Osteocyte (in vitro differentiated cells): ENCODE data around the gene AGTRAP. TPM values are rescaled to one million over a fixed set of nuclear protein-coding genes. Genes with fewer than 3 reads are reported as not detected.

Experiments
- DNase-seq: peaks from one replicate; pipeline ENCODE4 v3.0.0; 2021; ENCODE audit warnings: mixed read lengths; ENCODE audit not compliant: unreplicated experiment; ENCODE audit errors: extremely low spot score
- H3K27ac Mint-ChIP-seq: one replicate; pipeline ENCODE4 v1.8.0; 2021; ENCODE audit warnings: mild to moderate bottlenecking, mixed read lengths; ENCODE audit not compliant: unreplicated experiment
- H3K27me3 Mint-ChIP-seq: one replicate; pipeline ENCODE4 v1.8.0; 2021; ENCODE audit warnings: mixed read lengths; ENCODE audit not compliant: unreplicated experiment
- H3K36me3 Mint-ChIP-seq: one replicate; pipeline ENCODE4 v1.8.0; 2021; ENCODE audit warnings: mixed read lengths; ENCODE audit not compliant: unreplicated experiment
- H3K4me1 Mint-ChIP-seq: one replicate; pipeline ENCODE4 v1.8.0; 2021; ENCODE audit warnings: mixed read lengths; ENCODE audit not compliant: unreplicated experiment
- H3K4me3 Mint-ChIP-seq: one replicate; pipeline ENCODE4 v1.8.0; 2021; ENCODE audit warnings: mild to moderate bottlenecking, moderate library complexity, mixed read lengths; ENCODE audit not compliant: unreplicated experiment
- H3K9me3 Mint-ChIP-seq: one replicate; pipeline ENCODE4 v1.8.0; 2021; ENCODE audit warnings: mixed read lengths; ENCODE audit not compliant: unreplicated experiment
- total RNA-seq: library from RNA; stranded (reverse); gene quantifications from 2 replicates; pipeline ENCODE4 v1.2.1, GENCODE V29; 2021
- TF ChIP-seq, protein P1 (sequence below): fragments of 200-600 bp; sonication (generic); IDR thresholded peaks from 2 replicates; pipeline ENCODE4 v1.5.0; 2021; ENCODE audit warnings: antibody characterized with exemption, mild to moderate bottlenecking, moderate library complexity

Gene AGTRAP
- total RNA-seq, 1 donor from 2014 or later: 25.4 TPM

DNA sequence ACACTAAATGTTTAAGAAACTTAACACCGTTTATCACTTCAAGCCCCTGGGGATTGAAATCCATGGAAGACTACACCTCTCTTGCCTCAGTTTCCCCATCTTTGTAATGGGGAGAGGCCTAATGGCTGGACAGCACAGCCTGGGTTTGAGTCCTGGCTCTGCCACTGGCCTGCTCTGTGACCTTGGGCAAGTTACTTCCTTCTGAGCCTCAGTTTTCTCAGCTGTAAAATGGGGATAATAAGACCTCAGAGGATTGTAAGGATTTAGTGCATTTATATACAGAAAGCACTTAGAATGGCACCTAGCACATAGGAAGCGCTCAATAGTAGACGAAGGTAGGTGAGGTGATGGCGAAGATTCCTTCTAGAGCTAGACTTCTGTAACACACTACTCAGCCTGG, 5.5 kb downstream of the AGTRAP start:
- H3K9me3 Mint-ChIP-seq: no peaks in the 10 kb centered on the region
- H3K4me3 Mint-ChIP-seq: no peak overlapping the region
- no peaks in the 10 kb centered on the region for H3K27me3 Mint-ChIP-seq
- DNase-seq: no peak
- H3K36me3 Mint-ChIP-seq: no peaks in the 10 kb centered on the region
- peaks cover 9% of the 10 kb centered on the region for H3K4me1 Mint-ChIP-seq
- no peak overlapping the region for H3K27ac Mint-ChIP-seq
- TF ChIP-seq, protein P1, sequence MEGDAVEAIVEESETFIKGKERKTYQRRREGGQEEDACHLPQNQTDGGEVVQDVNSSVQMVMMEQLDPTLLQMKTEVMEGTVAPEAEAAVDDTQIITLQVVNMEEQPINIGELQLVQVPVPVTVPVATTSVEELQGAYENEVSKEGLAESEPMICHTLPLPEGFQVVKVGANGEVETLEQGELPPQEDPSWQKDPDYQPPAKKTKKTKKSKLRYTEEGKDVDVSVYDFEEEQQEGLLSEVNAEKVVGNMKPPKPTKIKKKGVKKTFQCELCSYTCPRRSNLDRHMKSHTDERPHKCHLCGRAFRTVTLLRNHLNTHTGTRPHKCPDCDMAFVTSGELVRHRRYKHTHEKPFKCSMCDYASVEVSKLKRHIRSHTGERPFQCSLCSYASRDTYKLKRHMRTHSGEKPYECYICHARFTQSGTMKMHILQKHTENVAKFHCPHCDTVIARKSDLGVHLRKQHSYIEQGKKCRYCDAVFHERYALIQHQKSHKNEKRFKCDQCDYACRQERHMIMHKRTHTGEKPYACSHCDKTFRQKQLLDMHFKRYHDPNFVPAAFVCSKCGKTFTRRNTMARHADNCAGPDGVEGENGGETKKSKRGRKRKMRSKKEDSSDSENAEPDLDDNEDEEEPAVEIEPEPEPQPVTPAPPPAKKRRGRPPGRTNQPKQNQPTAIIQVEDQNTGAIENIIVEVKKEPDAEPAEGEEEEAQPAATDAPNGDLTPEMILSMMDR: no peak

DNA sequence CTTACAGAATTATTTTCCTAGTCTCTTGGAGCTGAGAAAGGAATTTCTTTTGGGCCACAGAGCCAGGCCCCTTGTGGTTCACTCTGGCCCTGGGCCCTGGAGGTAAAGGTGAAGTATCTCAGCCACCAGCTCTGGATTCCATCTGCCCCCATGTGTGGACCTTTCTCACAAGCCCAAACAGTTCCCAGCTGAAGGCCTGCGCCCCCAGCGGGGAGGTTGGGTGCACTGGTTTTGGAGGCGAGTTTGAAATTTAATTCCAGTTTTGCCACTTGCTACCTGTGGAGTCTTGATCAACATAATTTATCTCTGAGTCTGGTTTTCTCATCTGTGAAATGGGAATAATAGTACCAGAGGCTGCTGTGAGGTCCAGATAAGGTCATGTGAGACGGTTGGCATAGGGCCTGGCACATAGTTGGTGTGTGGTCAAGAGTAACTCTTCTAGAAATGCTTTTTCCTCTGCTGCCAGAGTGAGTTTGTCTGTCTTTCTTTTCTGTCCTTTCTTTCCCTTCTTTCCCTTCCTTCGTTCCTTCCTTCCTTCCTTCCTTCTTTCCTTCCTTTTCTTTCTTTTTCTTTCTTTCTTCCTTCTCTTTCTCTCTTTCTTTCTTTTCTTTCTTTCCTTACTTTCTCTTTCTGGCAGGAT, 6.1 kb downstream of the AGTRAP start:
- H3K4me1 Mint-ChIP-seq: peaks cover 5% of the 10 kb centered on the region
- no peaks in the 10 kb centered on the region for H3K27me3 Mint-ChIP-seq
- H3K9me3 Mint-ChIP-seq: no peaks in the 10 kb centered on the region
- H3K36me3 Mint-ChIP-seq: no peaks in the 10 kb centered on the region
- H3K4me3 Mint-ChIP-seq: no peak overlapping the region
- TF ChIP-seq, protein P1: no peak
- no peak for DNase-seq
- H3K27ac Mint-ChIP-seq: no peak overlapping the region

DNA sequence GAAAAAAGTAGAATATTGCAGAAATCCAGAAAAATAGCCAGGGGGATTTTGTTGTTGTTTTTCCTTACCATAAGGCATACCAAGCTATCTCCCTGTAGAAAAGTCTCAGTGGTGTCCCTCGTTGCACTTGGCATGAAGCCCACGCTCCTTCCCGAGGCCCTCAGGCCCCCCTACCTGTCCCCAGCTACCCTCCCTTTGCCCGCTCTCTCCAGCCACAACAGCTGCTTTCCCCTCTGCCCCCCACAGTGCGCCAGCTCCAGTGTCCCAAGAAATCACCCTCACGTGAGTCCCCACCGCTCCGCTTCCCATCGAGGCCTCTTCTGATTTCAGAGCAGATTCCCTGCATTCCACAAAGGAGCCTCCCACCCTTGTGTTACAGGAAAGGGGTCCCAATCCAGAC, 8.4 kb downstream of the AGTRAP start:
- Mint-ChIP-seq H3K4me3 (no peak overlapping the region), H3K4me1 (peaks cover 3% of the 10 kb centered on the region), H3K27ac (no peak overlapping the region), H3K9me3 (no peaks in the 10 kb centered on the region), H3K36me3 (peaks cover 2% of the 10 kb centered on the region), H3K27me3 (no peaks in the 10 kb centered on the region)
- no peak for DNase-seq
- TF ChIP-seq, protein P1: no peak

DNA sequence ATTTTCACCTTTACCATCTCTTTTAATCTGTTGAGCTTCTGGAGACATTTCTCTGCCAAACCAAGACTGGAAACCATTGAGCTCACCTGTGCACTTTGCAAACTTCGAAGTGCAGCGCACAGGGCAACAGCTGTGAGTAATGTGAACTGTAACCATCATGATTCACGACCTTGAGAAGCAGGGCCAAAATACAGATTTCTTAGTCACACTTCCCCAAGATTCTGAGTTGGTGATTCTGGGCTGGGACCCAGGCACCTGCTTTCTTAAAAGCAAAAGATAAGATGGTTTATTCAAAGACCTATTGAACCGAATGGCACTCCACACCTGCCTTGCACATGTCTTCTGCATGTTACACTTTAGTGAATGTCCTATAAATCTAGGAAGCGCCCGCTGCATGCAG, 10.2 kb downstream of the AGTRAP start:
- Mint-ChIP-seq H3K27me3 (no peaks in the 10 kb centered on the region), H3K36me3 (peaks cover 2% of the 10 kb centered on the region), H3K9me3 (no peaks in the 10 kb centered on the region), H3K27ac (no peak overlapping the region), H3K4me3 (no peak overlapping the region), H3K4me1 (peaks cover 3% of the 10 kb centered on the region)
- TF ChIP-seq, protein P1: no peak
- no peak for DNase-seq

DNA sequence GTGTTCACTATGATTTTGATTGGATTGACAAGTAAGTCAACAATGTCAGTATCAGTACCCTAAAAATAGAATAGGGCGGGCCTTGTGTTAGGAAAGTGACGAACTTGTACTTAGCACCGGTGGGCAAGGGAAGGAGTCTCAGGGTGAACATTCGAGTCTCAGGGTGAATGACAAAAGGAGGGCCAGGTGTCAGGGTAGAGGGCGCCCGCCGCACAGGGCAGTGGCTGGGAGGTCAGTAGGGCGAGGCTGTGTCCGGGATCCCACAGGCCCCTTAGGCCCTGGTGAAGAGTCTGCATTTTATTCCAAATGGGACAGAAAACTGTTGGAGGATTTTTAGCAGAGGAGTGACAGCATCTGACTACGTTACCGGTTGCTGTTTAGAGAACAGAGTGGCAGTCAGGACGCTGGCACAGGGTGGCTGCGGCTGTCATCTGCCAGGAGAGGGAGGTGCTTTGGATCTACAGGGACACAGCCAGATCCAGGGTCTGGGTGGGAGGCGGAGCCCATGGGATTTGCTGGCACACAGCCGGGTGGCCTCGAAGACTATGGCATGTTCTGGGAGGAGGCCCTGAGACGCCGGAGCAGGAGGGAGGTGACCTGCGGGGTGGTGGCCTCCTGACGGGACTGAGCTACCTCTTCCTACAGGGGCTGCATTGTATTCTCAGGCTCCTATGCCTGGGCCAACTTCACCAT, 11.0 kb downstream of the AGTRAP start:
- Mint-ChIP-seq H3K4me3 (no peak overlapping the region), H3K27me3 (no peaks in the 10 kb centered on the region), H3K4me1 (peaks cover 3% of the 10 kb centered on the region), H3K9me3 (no peaks in the 10 kb centered on the region), H3K27ac (no peak overlapping the region), H3K36me3 (peaks cover 2% of the 10 kb centered on the region)
- TF ChIP-seq, protein P1: no peak
- no peak for DNase-seq
